A673 (cell line): ENCODE results near the gene CAMKK1.

ENCODE experiments used
- EZH2 ChIP-seq: fragments of 200-600 bp; sonication (generic); IDR thresholded peaks from 2 replicates; pipeline ENCODE4 v1.6.1; 2017; ENCODE audit warnings: borderline replicate concordance, low read depth, mild to moderate bottlenecking, mixed read lengths, antibody characterized with exemption, low read length; ENCODE audit not compliant: poor library complexity, severe bottlenecking
- TF ChIP-seq, protein P1 (sequence below): fragments of 300-800, 200-600 bp; sonication (generic); conservative IDR thresholded peaks from 2 replicates; pipeline ENCODE4 v1.5.1; 2017; ENCODE audit warnings: low read depth, mild to moderate bottlenecking, antibody characterized with exemption, low read length, moderate library complexity, mixed read lengths

- TF ChIP-seq, protein P1, sequence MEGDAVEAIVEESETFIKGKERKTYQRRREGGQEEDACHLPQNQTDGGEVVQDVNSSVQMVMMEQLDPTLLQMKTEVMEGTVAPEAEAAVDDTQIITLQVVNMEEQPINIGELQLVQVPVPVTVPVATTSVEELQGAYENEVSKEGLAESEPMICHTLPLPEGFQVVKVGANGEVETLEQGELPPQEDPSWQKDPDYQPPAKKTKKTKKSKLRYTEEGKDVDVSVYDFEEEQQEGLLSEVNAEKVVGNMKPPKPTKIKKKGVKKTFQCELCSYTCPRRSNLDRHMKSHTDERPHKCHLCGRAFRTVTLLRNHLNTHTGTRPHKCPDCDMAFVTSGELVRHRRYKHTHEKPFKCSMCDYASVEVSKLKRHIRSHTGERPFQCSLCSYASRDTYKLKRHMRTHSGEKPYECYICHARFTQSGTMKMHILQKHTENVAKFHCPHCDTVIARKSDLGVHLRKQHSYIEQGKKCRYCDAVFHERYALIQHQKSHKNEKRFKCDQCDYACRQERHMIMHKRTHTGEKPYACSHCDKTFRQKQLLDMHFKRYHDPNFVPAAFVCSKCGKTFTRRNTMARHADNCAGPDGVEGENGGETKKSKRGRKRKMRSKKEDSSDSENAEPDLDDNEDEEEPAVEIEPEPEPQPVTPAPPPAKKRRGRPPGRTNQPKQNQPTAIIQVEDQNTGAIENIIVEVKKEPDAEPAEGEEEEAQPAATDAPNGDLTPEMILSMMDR: no peak
- no peak for TF ChIP-seq EZH2
Observed at GRCh38 chr17:3925684-3926485, 33.0 kb upstream of the CAMKK1 start.
